K562 (cell line): ENCODE data around the gene ANKDD1A. TPM values are rescaled to one million over a fixed set of nuclear protein-coding genes. Genes with fewer than 3 reads are reported as not detected.

Experiments
- ATAC-seq: fragments of 200-7000 bp; cut with Tn5 transposase; 3 replicates; pipeline ENCODE4 v1.9.1; 2020; ENCODE audit warnings: moderate library complexity
- BruUV-seq: library from RNA; stranded (reverse); fragments of 400-500 nt; replicated peaks from 2 replicates; lab custom pipeline; 2021; lab: Mats Ljungman, UMichigan
- CTCF ChIA-PET: fragments of 300-600 bp; formaldehyde crosslinking; extraction: SDS; loops from one replicate; lab custom pipeline; 2021; ENCODE audit warnings: low intra/inter-chr PET ratio; lab: Yijun Ruan, JAX
- POLR2A ChIA-PET: fragments of 300-600, 350-650 bp; sonication (Branson Sonifier 250); formaldehyde crosslinking; extraction: SDS; loops from one replicate; lab custom pipeline; 2021; ENCODE audit warnings: antibody characterized with exemption, inconsistent platforms; lab: Yijun Ruan, JAX
- DNase-seq, 4 experiments: peaks; one replicate each; pipeline versions ENCODE4 v3.0.0 to v3.0.0-alpha.2; 2011 to 2018; ENCODE audit warnings: low spot score in 3 of 4, mixed read lengths in 3 of 4; ENCODE audit errors: extremely low read depth in 1 of 4
- FAIRE-seq: peaks from 2 replicates; lab custom pipeline; 2011; peaks lifted over from hg19 to GRCh38; lab: Jason Lieb, UNC
- H2AFZ ChIP-seq: 2 replicates; pipeline ENCODE4 v1.6.0; 2011; ENCODE audit warnings: low read depth, low read length, control low read depth, inconsistent platforms
- H3K27ac ChIP-seq: fragments of 200-600 bp; 3 replicates; pipeline ENCODE4 v1.8.0; 2011; ENCODE audit warnings: low read depth, mild to moderate bottlenecking, control low read depth, inconsistent platforms, low read length, moderate library complexity, mixed read lengths; ENCODE audit errors: extremely low read depth
- H3K27me3 ChIP-seq, 2 experiments: fragments of 300-600 bp in 1 of 2; 2 replicates in 1 of 2; 3 replicates in 1 of 2; pipeline versions ENCODE4 v1.6.0 to v1.8.0; 2011; ENCODE audit warnings: inconsistent platforms in 2 of 2, low read length in 2 of 2, mild to moderate bottlenecking in 1 of 2, mixed read lengths in 1 of 2, moderate library complexity in 1 of 2; ENCODE audit not compliant: control insufficient read depth in 2 of 2, insufficient read depth in 2 of 2
- H3K36me3 ChIP-seq: fragments of 300-600 bp; 3 replicates; pipeline ENCODE4 v1.8.0; 2011; ENCODE audit warnings: mild to moderate bottlenecking, low read length, inconsistent platforms; ENCODE audit not compliant: control insufficient read depth, insufficient read depth
- H3K4me1 ChIP-seq, 2 experiments: fragments of 200-600 bp in 1 of 2; replicated peaks in 1 of 2; 2 replicates in 1 of 2; 3 replicates in 1 of 2; pipeline versions ENCODE4 v1.5.1 to v1.8.0; 2011; ENCODE audit warnings: inconsistent platforms in 2 of 2, low read length in 2 of 2, mild to moderate bottlenecking in 1 of 2, mixed read lengths in 1 of 2, moderate library complexity in 1 of 2; ENCODE audit not compliant: control insufficient read depth in 2 of 2, insufficient read depth in 2 of 2
- H3K4me2 ChIP-seq: 2 replicates; pipeline ENCODE4 v1.6.1; 2011; ENCODE audit warnings: low read length, control low read depth, inconsistent platforms, mixed read lengths; ENCODE audit not compliant: insufficient read depth
- H3K4me3 ChIP-seq: fragments of 200-600 bp; sonication (generic), shearing (Covaris generic); 2 replicates; pipeline ENCODE4 v1.5.1; 2016; ENCODE audit warnings: control low read depth, inconsistent platforms
- H3K79me2 ChIP-seq: fragments of 200-600 bp; 3 replicates; pipeline ENCODE4 v1.8.0; 2011; ENCODE audit warnings: low read length, inconsistent platforms; ENCODE audit not compliant: control insufficient read depth, insufficient read depth
- H3K9ac ChIP-seq, 2 experiments: 2 replicates each; pipeline versions ENCODE4 v1.6.0 to v1.6.1; 2011; ENCODE audit warnings: low read depth in 2 of 2, low read length in 2 of 2, control low read depth in 1 of 2, inconsistent platforms in 1 of 2, mild to moderate bottlenecking in 1 of 2, mixed read lengths in 1 of 2; ENCODE audit not compliant: insufficient read depth in 1 of 2
- H3K9me1 ChIP-seq: one replicate; pipeline ENCODE4 v1.6.0; 2011; ENCODE audit warnings: inconsistent platforms, mild to moderate bottlenecking, low read length, moderate library complexity; ENCODE audit not compliant: control insufficient read depth, insufficient read depth
- H3K9me3 ChIP-seq: replicated peaks from 2 replicates; pipeline ENCODE4 v1.5.1; 2011; ENCODE audit warnings: low read depth, low read length, inconsistent platforms; ENCODE audit not compliant: control insufficient read depth, insufficient read depth
- H4K20me1 ChIP-seq: replicated peaks from 2 replicates; pipeline ENCODE4 v1.6.1; 2011; ENCODE audit warnings: low read length, inconsistent platforms, mixed read lengths; ENCODE audit not compliant: control insufficient read depth, insufficient read depth
- ARNT ChIP-seq, 2 experiments: fragments of 450-650 bp; IDR thresholded peaks; 2 replicates each; pipeline ENCODE4 v1.6.1; 2016; ENCODE audit warnings: mild to moderate bottlenecking in 1 of 2
- BMI1 ChIP-seq: fragments of 150-350 bp; IDR thresholded peaks from 2 replicates; pipeline ENCODE4 v1.6.1; 2014; ENCODE audit warnings: low read length
- CC2D1A ChIP-seq: fragments of 450-650 bp; IDR thresholded peaks from 2 replicates; pipeline ENCODE4 v1.6.1; 2017; ENCODE audit warnings: mild to moderate bottlenecking
- CEBPG ChIP-seq, 3 experiments: fragments of 200-800 bp in 1 of 3; sonication (Bioruptor generic) in 1 of 3; sonication (generic) in 1 of 3; formaldehyde crosslinking in 1 of 3; IDR thresholded peaks in 2 of 3; conservative IDR thresholded peaks in 1 of 3; 2 replicates each; pipeline versions ENCODE4 v1.6.1 to v1.8.0; 2016 to 2022; ENCODE audit warnings: missing compliant biosample characterization in 2 of 3, missing genetic modification characterization in 2 of 3, mild to moderate bottlenecking in 1 of 3, missing genetic modification reagents in 1 of 3
- CHCHD3 ChIP-seq: fragments of 250-450 bp; sonication (Bioruptor Pico); IDR thresholded peaks from 2 replicates; pipeline ENCODE4 v2.1.2; 2022; ENCODE audit warnings: mild to moderate bottlenecking
- EGR1 ChIP-seq: fragments of 450-650 bp; conservative IDR thresholded peaks from 2 replicates; pipeline ENCODE4 v1.6.1; 2017; ENCODE audit warnings: mild to moderate bottlenecking
- GABPB1 ChIP-seq: sonication (generic); formaldehyde crosslinking; IDR thresholded peaks from 2 replicates; pipeline ENCODE4 v1.8.0; 2022; ENCODE audit warnings: mild to moderate bottlenecking, missing genetic modification reagents
- GATAD2A ChIP-seq: fragments of 450-650 bp; IDR thresholded peaks from 2 replicates; pipeline ENCODE4 v1.6.1; 2017
- GTF2E2 ChIP-seq: fragments of 200-800 bp; sonication (Bioruptor generic); IDR thresholded peaks from 2 replicates; pipeline ENCODE4 v1.6.1; 2016; ENCODE audit warnings: missing genetic modification characterization, missing compliant biosample characterization
- HDAC2 ChIP-seq: fragments of 450-650 bp; IDR thresholded peaks from 2 replicates; pipeline ENCODE4 v1.6.1; 2016; ENCODE audit warnings: mild to moderate bottlenecking
- HNRNPLL ChIP-seq: fragments of 200-400 bp; formaldehyde crosslinking; IDR thresholded peaks from 2 replicates; pipeline ENCODE4 v1.6.1; 2017; ENCODE audit warnings: low read length, low read depth, mild to moderate bottlenecking; ENCODE audit not compliant: poor library complexity, severe bottlenecking
- ILK ChIP-seq: fragments of 450-650 bp; IDR thresholded peaks from 2 replicates; pipeline ENCODE4 v1.6.1; 2016; ENCODE audit warnings: missing genetic modification characterization, low read depth, mild to moderate bottlenecking, missing compliant biosample characterization, moderate library complexity, borderline replicate concordance
- LCOR ChIP-seq: sonication (generic); formaldehyde crosslinking; IDR thresholded peaks from 2 replicates; pipeline ENCODE4 v1.8.0; 2022; ENCODE audit warnings: mild to moderate bottlenecking, missing genetic modification reagents
- MECOM ChIP-seq: fragments of 250-450 bp; sonication (Bioruptor Pico); IDR thresholded peaks from 2 replicates; pipeline ENCODE4 v1.8.0; 2022; ENCODE audit warnings: inconsistent platforms
- NBN ChIP-seq: fragments of 450-650 bp; IDR thresholded peaks from 2 replicates; pipeline ENCODE4 v1.6.1; 2016; ENCODE audit warnings: low read depth, mild to moderate bottlenecking
- NFE2 ChIP-seq: IDR thresholded peaks from 2 replicates; pipeline ENCODE4 v1.6.1; 2014; ENCODE audit warnings: antibody characterized with exemption, low read depth
- NR2C2 ChIP-seq, 2 experiments: fragments of 200-800 bp in 1 of 2; sonication (Bioruptor generic) in 1 of 2; sonication (generic) in 1 of 2; formaldehyde crosslinking in 1 of 2; IDR thresholded peaks; 2 replicates each; pipeline versions ENCODE4 v1.6.1 to v1.8.0; 2016 to 2022; ENCODE audit warnings: mild to moderate bottlenecking in 1 of 2, missing compliant biosample characterization in 1 of 2, missing genetic modification characterization in 1 of 2, missing genetic modification reagents in 1 of 2
- PURB ChIP-seq: sonication (generic); formaldehyde crosslinking; IDR thresholded peaks from 2 replicates; pipeline ENCODE4 v1.9.0; 2021; ENCODE audit warnings: low read depth, mild to moderate bottlenecking, missing genetic modification reagents
- PYGO2 ChIP-seq: fragments of 450-650 bp; IDR thresholded peaks from 2 replicates; pipeline ENCODE4 v1.6.1; 2016; ENCODE audit warnings: mild to moderate bottlenecking, missing genetic modification characterization, moderate library complexity, missing compliant biosample characterization
- RBFOX2 ChIP-seq: fragments of 200-400 bp; formaldehyde crosslinking; IDR thresholded peaks from 2 replicates; pipeline ENCODE4 v1.6.1; 2017; ENCODE audit warnings: low read depth, mild to moderate bottlenecking, low read length, moderate library complexity
- SMARCA4 ChIP-seq: fragments of 450-650 bp; IDR thresholded peaks from 2 replicates; pipeline ENCODE4 v1.6.1; 2016
- TRIM28 ChIP-seq: fragments of 450-650 bp; IDR thresholded peaks from 2 replicates; pipeline ENCODE4 v1.6.1; 2017
- ZNF224 ChIP-seq: sonication (generic); formaldehyde crosslinking; IDR thresholded peaks from 2 replicates; pipeline ENCODE4 v1.8.0; 2022; ENCODE audit warnings: mild to moderate bottlenecking, missing genetic modification reagents
- ZNF584 ChIP-seq: fragments of 200-800 bp; sonication (Bioruptor generic); IDR thresholded peaks from 2 replicates; pipeline ENCODE4 v1.6.1; 2016; ENCODE audit warnings: low read depth, mild to moderate bottlenecking, missing genetic modification characterization, missing compliant biosample characterization
- WGBS: fragments of 100-300 bp; shearing (Covaris generic); methylation state at CpG from one replicate; pipeline ENCODE4 v1.1.6; 2016; ENCODE audit warnings: low coverage, mixed read lengths; ENCODE audit not compliant: insufficient coverage; ENCODE audit errors: missing lambda C conversion rate; 5-methylcytosine and 5-hydroxymethylcytosine counted together
- in situ Hi-C: fragments of 300-500 bp; cut with MboI; formaldehyde crosslinking; loops from 4 replicates; pipeline ENCODE4 v1.15.0; 2018; ENCODE audit warnings: inconsistent platforms, mixed read lengths
- intact Hi-C: fragments of 100-400 bp; cut with micrococcal nuclease; formaldehyde crosslinking; loops from 2 replicates; pipeline ENCODE4 v1.14.2; 2022
- polyA plus RNA-seq, 8 experiments: library from polyadenylated mRNA; depleted of rRNA in 4 of 8; stranded (reverse) in 5 of 8; unstranded in 3 of 8; fragments of >200 nt; fragmentation: Nextera tagmentation in 2 of 8; fragmentation: Illumina TruSeq in 1 of 8; extraction: Ambion mirVana in 2 of 8; extraction: Trizol in 1 of 8; gene quantifications; 2 replicates each; pipeline versions ENCODE4 v1.2.1 to v1.2.3, GENCODE V29; 2011 to 2014; ENCODE audit warnings: inconsistent platforms in 1 of 8, missing spikeins in 1 of 8
- total RNA-seq, 7 experiments: library from RNA; depleted of rRNA in 6 of 7; stranded (reverse); fragments of >200 nt in 6 of 7; fragmentation: Illumina TruSeq in 2 of 7; extraction: Trizol in 2 of 7; gene quantifications; 2 replicates each; pipeline versions ENCODE4 v1.2.1 to v1.2.3, GENCODE V29; 2011 to 2021; ENCODE audit warnings: low replicate concordance in 1 of 7
- TF ChIP-seq, protein P1 (sequence below): fragments of 250-450 bp; sonication (Bioruptor Pico); IDR thresholded peaks from 2 replicates; pipeline ENCODE4 v1.5.0; 2020; ENCODE audit warnings: mild to moderate bottlenecking

Gene ANKDD1A
- total and polyA plus RNA-seq, 9 of the 15 experiments (the other 6 are each of a cell fraction or from before 2014, with no cell fraction given): 0.08 to 0.80 (median 0.43) TPM

DNA sequence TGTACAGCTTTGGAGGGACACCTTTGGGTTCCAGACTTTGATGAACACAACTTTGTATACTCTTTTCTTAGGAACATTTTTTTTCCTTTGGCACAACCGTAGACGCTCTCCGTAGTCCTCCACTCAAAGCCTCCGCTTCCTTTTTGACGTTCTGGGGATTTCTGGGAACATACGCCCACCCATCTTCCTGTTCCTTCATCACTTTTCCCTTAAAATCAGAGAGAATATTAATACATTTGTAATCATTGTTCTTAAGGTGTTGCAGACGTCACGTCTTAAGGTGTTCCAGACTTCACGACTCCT, 78.4 kb downstream of the ANKDD1A start:
- DNase-seq: no peak
- H3K9me3 ChIP-seq: no peaks in the 10 kb centered on the region
- no peaks in the 10 kb centered on the region for H4K20me1 ChIP-seq
- H3K27ac ChIP-seq: peak overlapping the region; percentile 72
- peak overlapping the region; percentile 83 for H3K4me3 ChIP-seq
- H3K9ac ChIP-seq: peak overlapping the region; percentile 64 to 81
- H2AFZ ChIP-seq: peak overlapping the region; percentile 99
- FAIRE-seq: no peak
- ChIA-PET POLR2A (interaction anchor here (0.6 to 1.7 kb wide), 7 partner anchors 10 to 314 kb away, joined by 3 to 6 read pairs (median 3); partner anchors contain the start of gene RNU5B-1), CTCF (no interaction called here)
- H3K36me3 ChIP-seq: peaks cover 10% of the 10 kb centered on the region; the same call in 1 of the 3 replicates
- H3K27me3 ChIP-seq: no peaks in the 10 kb centered on the region
- H3K79me2 ChIP-seq: peaks cover 23% of the 10 kb centered on the region
- in situ Hi-C loops: no loop called here
- TSS peak; percentile 94 for BruUV-seq
- WGBS: 4% methylated on average over 9 of the region's 9 CpGs
- ATAC-seq: no peak
- no peaks in the 10 kb centered on the region for H3K9me1 ChIP-seq
- peak overlapping the region; percentile 91 for H3K4me2 ChIP-seq
- peaks cover 5 to 14% of the 10 kb centered on the region in 2 experiments; a peak in 4 of 5 replicates for H3K4me1 ChIP-seq
- intact Hi-C loops: no loop called here
- 0 out of 4 replicates have a peak, but pooled peaks of 1 of the 2 experiments have one; percentile 44 for TF ChIP-seq ARNT (IDR thresholded peaks at IDR 0.05)
- TF ChIP-seq, protein P1, sequence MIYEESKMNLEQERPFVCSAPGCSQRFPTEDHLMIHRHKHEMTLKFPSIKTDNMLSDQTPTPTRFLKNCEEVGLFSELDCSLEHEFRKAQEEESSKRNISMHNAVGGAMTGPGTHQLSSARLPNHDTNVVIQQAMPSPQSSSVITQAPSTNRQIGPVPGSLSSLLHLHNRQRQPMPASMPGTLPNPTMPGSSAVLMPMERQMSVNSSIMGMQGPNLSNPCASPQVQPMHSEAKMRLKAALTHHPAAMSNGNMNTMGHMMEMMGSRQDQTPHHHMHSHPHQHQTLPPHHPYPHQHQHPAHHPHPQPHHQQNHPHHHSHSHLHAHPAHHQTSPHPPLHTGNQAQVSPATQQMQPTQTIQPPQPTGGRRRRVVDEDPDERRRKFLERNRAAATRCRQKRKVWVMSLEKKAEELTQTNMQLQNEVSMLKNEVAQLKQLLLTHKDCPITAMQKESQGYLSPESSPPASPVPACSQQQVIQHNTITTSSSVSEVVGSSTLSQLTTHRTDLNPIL (CRISPR knock-in tag): no peak
- TF ChIP-seq NR2C2 (CRISPR knock-in tag; IDR thresholded peaks at IDR 0.05): no peak
- TF ChIP-seq NR2C2 (tag; IDR thresholded peaks at IDR 0.05): peak; percentile 65
- 0 out of 2 replicates have a peak, but pooled peaks have one; percentile 24 for TF ChIP-seq TRIM28
- TF ChIP-seq EGR1: peak; percentile 73
- TF ChIP-seq BMI1: no peak
- TF ChIP-seq GATAD2A: 0 out of 2 replicates have a peak, but pooled peaks have one; percentile 16
- TF ChIP-seq MECOM: 0 out of 2 replicates have a peak, but pooled peaks have one; percentile 20
- no peak for TF ChIP-seq CHCHD3
- TF ChIP-seq LCOR (CRISPR knock-in tag): no peak
- 0 out of 2 replicates have a peak, but pooled peaks have one; percentile 12 for TF ChIP-seq HDAC2
- 0 out of 2 replicates have a peak, but pooled peaks have one; percentile 11 for TF ChIP-seq GTF2E2 (tag)
- no peak for TF ChIP-seq PURB (CRISPR knock-in tag)
- TF ChIP-seq RBFOX2: peak; percentile 7; the same call in 1 of the 2 replicates
- no peak for TF ChIP-seq CEBPG (CRISPR knock-in tag; IDR thresholded peaks at IDR 0.05)
- TF ChIP-seq CEBPG (tag; conservative IDR thresholded peaks at IDR 0.05 in 1 of 2, IDR thresholded peaks at IDR 0.05 in 1 of 2): no peak
- TF ChIP-seq PYGO2 (tag): no peak
- no peak for TF ChIP-seq ILK (tag)
- TF ChIP-seq ZNF224 (CRISPR knock-in tag): no peak
- TF ChIP-seq SMARCA4: 0 out of 2 replicates have a peak, but pooled peaks have one; percentile 15
- no peak for TF ChIP-seq ZNF584
- TF ChIP-seq GABPB1 (CRISPR knock-in tag): 0 out of 2 replicates have a peak, but pooled peaks have one; percentile 1
- peak; percentile 3 for TF ChIP-seq HNRNPLL
- no peak for TF ChIP-seq NFE2
- peak; percentile 35; the same call in 1 of the 2 replicates for TF ChIP-seq NBN
- TF ChIP-seq CC2D1A: no peak
